ENCODE results near the gene DOK7. TPM values are rescaled to one million over a fixed set of nuclear protein-coding genes. Genes with fewer than 3 reads are reported as not detected.

Gene DOK7
- total RNA-seq, 2 donors from 2014 or later = 8.2 to 16.4 TPM

DNA sequence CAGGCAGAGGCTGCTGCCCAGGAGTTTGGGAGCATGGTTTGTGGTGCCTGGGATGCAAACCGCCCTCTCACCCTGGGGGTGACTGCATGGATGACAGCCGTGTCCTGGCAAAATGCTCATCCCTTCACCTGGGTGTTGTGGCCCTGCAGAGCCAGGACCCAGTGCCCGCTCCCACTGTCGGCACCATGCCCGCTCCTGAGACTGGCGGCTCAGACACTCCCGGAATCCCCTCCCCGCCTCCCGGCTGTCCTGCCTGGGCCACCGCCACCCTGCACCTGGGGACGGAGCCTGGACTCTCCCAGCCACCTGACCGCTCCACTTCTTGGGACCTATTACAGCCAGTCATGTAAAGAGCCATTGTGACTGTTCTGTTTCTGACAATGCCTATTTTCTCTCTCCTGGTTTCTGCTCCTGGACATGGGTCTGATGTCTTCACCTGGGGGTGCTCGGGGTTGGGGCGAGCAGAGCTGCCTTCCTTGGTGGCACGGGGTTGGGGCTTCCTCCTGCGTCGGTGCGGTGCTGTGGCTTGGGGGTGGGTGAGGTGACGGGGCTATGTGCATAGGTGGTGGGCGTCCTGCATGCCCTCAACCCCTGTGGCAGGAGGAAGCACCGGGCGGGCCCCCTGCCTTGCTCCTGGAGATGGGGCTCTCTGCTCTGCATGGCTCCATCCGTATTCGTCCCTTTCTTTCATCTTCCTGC lies 38.2 kb downstream of the DOK7 start:
- no peak for TF ChIP-seq POLR2A (IDR thresholded peaks at IDR 0.05)
- no peak for TF ChIP-seq POLR2AphosphoS5 (IDR thresholded peaks at IDR 0.05)
- TF ChIP-seq, protein P1, sequence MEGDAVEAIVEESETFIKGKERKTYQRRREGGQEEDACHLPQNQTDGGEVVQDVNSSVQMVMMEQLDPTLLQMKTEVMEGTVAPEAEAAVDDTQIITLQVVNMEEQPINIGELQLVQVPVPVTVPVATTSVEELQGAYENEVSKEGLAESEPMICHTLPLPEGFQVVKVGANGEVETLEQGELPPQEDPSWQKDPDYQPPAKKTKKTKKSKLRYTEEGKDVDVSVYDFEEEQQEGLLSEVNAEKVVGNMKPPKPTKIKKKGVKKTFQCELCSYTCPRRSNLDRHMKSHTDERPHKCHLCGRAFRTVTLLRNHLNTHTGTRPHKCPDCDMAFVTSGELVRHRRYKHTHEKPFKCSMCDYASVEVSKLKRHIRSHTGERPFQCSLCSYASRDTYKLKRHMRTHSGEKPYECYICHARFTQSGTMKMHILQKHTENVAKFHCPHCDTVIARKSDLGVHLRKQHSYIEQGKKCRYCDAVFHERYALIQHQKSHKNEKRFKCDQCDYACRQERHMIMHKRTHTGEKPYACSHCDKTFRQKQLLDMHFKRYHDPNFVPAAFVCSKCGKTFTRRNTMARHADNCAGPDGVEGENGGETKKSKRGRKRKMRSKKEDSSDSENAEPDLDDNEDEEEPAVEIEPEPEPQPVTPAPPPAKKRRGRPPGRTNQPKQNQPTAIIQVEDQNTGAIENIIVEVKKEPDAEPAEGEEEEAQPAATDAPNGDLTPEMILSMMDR (IDR thresholded peaks at IDR 0.05) = no peak
- no peak overlapping the region for H3K4me3 ChIP-seq
- no peak for DNase-seq (ENCODE audit: low spot score)
- H3K27me3 ChIP-seq (replicated peaks; ENCODE audit: insufficient read depth) = no peaks in the 10 kb centered on the region
- H3K36me3 ChIP-seq = no peaks in the 10 kb centered on the region
- no peaks in the 10 kb centered on the region for H3K4me1 ChIP-seq (replicated peaks)
- intact Hi-C loops (cut with DNase I) = no loop called here
- H3K27ac ChIP-seq = no peak overlapping the region
- WGBS = 86% methylated on average over 19 of the region's 24 CpGs
- no peaks in the 10 kb centered on the region for H3K9me3 ChIP-seq

DNA sequence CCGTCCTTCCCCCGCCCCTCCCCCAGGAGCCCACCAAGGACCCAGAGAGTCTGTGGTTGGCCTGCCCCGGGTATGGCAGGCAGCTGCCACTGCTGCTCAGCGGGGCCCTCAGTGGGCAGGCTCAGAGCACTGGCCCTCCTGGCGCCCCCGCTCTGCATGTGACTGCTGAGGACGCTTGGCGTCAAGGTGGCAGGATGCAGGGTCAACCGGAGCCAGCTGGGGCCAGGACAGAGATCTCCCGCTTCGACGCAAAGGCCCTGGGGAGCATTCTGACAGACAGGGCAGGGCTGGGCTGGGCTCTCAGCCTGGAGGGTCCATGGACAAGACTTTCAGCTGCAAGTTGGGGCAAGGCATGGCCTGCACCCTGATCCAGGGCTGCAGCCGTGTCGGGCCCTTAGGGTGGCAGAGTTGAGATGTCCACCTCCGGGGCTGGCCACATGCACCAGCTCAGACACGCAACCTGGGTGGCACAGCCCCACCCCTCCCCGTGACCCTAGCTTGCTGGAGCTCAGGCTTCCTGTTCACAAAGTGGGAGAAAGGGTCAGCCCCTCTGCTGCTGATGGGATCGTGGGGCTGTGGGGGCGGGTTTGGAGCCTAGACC lies 38.8 kb downstream of the DOK7 start:
- no peak for DNase-seq (ENCODE audit: low spot score)
- no peaks in the 10 kb centered on the region for H3K9me3 ChIP-seq
- no peak overlapping the region for H3K4me3 ChIP-seq
- no peak overlapping the region for H3K27ac ChIP-seq
- H3K27me3 ChIP-seq (replicated peaks; ENCODE audit: insufficient read depth) = no peaks in the 10 kb centered on the region
- H3K36me3 ChIP-seq = no peaks in the 10 kb centered on the region
- no peaks in the 10 kb centered on the region for H3K4me1 ChIP-seq (replicated peaks)
- intact Hi-C loops (cut with DNase I) = no loop called here
- 93% methylated on average over 17 of the region's 19 CpGs for WGBS
- TF ChIP-seq, protein P1 (IDR thresholded peaks at IDR 0.05) = no peak
- TF ChIP-seq POLR2A (IDR thresholded peaks at IDR 0.05) (no peak), POLR2AphosphoS5 (IDR thresholded peaks at IDR 0.05) (no peak)

DNA sequence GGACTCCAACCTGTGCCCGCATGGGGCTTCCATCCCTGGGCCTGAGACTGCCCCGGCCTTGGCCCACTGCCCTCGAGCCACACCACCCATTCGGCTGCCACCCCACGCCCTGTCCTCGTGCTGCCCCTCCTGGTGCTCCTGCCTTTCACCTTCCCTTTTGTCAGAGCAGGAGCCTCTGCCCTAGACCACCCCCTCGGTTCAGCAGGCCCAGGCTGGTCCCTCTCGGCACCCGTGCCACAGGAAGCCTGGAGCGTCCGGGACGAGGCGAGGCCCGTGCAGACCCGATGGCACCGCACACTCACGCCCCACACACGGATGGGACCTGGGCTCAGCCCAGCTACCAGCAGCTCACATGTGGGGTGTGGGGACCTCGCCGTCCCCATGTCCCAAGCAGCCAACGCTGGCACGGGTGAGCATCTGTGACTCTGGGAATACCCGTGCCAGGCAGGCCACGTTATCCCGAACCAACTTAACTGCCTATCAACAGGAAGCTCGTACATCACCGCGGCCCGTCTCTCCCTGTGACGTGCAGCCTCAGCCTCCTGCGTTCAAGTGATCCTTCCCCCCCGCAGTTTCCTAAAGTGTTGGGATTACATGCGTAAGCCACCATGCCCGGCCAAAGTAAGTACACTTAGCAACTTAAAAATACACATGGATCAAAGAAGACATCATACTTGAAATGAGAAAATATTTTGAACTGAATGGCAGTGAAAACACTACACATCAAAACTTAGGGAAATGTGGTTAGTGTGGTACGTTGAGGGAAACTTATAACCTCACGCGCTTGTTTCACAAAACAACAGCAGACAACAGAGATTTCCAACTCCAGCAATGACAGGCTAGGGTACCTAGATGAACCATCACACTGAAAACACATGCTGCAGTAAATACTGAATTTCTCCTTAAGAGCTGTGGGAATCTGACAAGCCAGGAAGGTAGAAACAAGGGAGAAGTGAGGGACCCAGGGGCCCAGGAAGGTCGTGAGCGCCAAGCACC lies 40.1 kb downstream of the DOK7 start:
- Histone ChIP-seq H3K27me3 (replicated peaks; ENCODE audit: insufficient read depth) (no peaks in the 10 kb centered on the region), H3K36me3 (no peaks in the 10 kb centered on the region), H3K9me3 (no peaks in the 10 kb centered on the region), H3K4me1 (replicated peaks) (no peaks in the 10 kb centered on the region), H3K27ac (no peak overlapping the region), H3K4me3 (no peak overlapping the region)
- DNase-seq (ENCODE audit: low spot score) = no peak
- WGBS = 81% methylated on average over 39 of the region's 39 CpGs
- no peak for TF ChIP-seq POLR2A (IDR thresholded peaks at IDR 0.05)
- TF ChIP-seq POLR2AphosphoS5 (IDR thresholded peaks at IDR 0.05) = no peak
- TF ChIP-seq, protein P1 (IDR thresholded peaks at IDR 0.05) = no peak
- intact Hi-C loops (cut with DNase I) = no loop called here

DNA sequence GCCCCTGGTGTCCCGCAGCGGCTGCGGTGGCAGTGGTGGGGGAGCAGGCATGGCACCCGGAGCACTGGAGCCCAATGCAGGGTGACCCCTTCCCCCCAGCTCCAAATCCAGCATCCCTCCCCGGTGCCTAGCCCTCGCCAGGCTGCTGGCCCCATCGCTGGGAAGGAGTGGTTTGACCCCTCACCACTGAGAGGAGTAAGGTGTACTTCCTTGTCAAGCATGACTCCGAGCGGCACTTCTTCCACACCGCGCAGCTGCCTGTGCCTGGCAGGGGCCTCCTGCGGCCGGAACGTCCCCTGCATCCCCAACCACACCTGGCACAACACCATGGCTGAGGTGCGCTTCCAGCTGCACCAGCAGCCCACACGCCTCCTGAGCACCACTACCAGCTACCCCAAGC lies 42.1 kb downstream of the DOK7 start:
- H3K36me3 ChIP-seq = no peaks in the 10 kb centered on the region
- H3K27ac ChIP-seq = no peak overlapping the region
- no peak overlapping the region for H3K4me3 ChIP-seq
- DNase-seq (ENCODE audit: low spot score) = no peak
- H3K4me1 ChIP-seq (replicated peaks) = no peaks in the 10 kb centered on the region
- intact Hi-C loops (cut with DNase I) = no loop called here
- no peaks in the 10 kb centered on the region for H3K9me3 ChIP-seq
- TF ChIP-seq, protein P1 (IDR thresholded peaks at IDR 0.05) = no peak
- TF ChIP-seq POLR2A (IDR thresholded peaks at IDR 0.05) = no peak
- TF ChIP-seq POLR2AphosphoS5 (IDR thresholded peaks at IDR 0.05) = no peak
- no peaks in the 10 kb centered on the region for H3K27me3 ChIP-seq (replicated peaks; ENCODE audit: insufficient read depth)
- 90% methylated on average over 16 of the region's 16 CpGs for WGBS
